Activated CD8-positive, alpha-beta T cell treated with anti-CD3 and anti-CD28 coated beads for 36 hours (primary cell): ENCODE measurements around the gene DNM3. TPM values are rescaled to one million over a fixed set of nuclear protein-coding genes. Genes with fewer than 3 reads are reported as not detected.

ENCODE experiments used
- ATAC-seq: fragments of 200-7000 bp; cut with Tn5 transposase; one replicate; pipeline ENCODE4 v1.10.0; 2021; ENCODE audit warnings: mild to moderate bottlenecking, moderate library complexity
- CTCF ChIA-PET: fragments of 350-600 bp; sonication (Branson Sonifier 250); formaldehyde crosslinking; loops from one replicate; lab custom pipeline; 2021; ENCODE audit warnings: antibody characterized with exemption; lab: Charles Lee
- POLR2A ChIA-PET: fragments of 350-600 bp; sonication (Branson Sonifier 250); formaldehyde crosslinking; loops from one replicate; lab custom pipeline; 2021; ENCODE audit warnings: antibody characterized with exemption; lab: Charles Lee
- DNase-seq: peaks from one replicate; pipeline ENCODE4 v3.0.0-alpha.2; 2020
- H3K27ac Mint-ChIP-seq: one replicate; pipeline ENCODE4 v1.8.0; 2021; ENCODE audit warnings: mild to moderate bottlenecking, mixed read lengths
- H3K27me3 Mint-ChIP-seq: one replicate; pipeline ENCODE4 v1.8.0; 2021; ENCODE audit warnings: mixed read lengths
- H3K36me3 Mint-ChIP-seq: one replicate; pipeline ENCODE4 v1.8.0; 2021; ENCODE audit warnings: low read depth, mixed read lengths
- H3K4me1 Mint-ChIP-seq: one replicate; pipeline ENCODE4 v1.8.0; 2021; ENCODE audit warnings: low read depth, mixed read lengths
- H3K4me3 Mint-ChIP-seq: one replicate; pipeline ENCODE4 v1.8.0; 2021; ENCODE audit warnings: mild to moderate bottlenecking, moderate library complexity, mixed read lengths
- H3K9me3 Mint-ChIP-seq: one replicate; pipeline ENCODE4 v1.8.0; 2021; ENCODE audit warnings: mixed read lengths
- CTCF ChIP-seq: fragments of 200-600 bp; IDR thresholded peaks from one replicate; pipeline ENCODE4 v1.8.0; 2022; ENCODE audit warnings: antibody characterized with exemption, mild to moderate bottlenecking
- intact Hi-C: fragments of 100-400 bp; cut with micrococcal nuclease; formaldehyde crosslinking; loops from one replicate; pipeline ENCODE4 v1.10.0; 2022
- total RNA-seq, 2 experiments: library from RNA; stranded (reverse); gene quantifications; one replicate each; pipeline ENCODE4 v1.2.3, GENCODE V29; 2021

The DNM3 gene
- total RNA-seq, 2 experiments from 2014 or later, result 0.58 to 1.1 TPM

- TF ChIP-seq CTCF, result peak; percentile 73
- Mint-ChIP-seq H3K27me3 (peaks cover under 1% of the 10 kb centered on the region), H3K36me3 (no peaks in the 10 kb centered on the region), H3K9me3 (no peaks in the 10 kb centered on the region), H3K27ac (no peak overlapping the region), H3K4me3 (no peak overlapping the region), H3K4me1 (no peaks in the 10 kb centered on the region)
- peak; percentile 42 for DNase-seq
- no peak for ATAC-seq
- intact Hi-C loops, result loop anchor here (5.0 to 10.0 kb wide), 2 partner anchors 392 to 439 kb away; partner anchors contain the start of gene PIGC
- ChIA-PET CTCF (interaction anchor here (0.6 to 5.3 kb wide), 42 partner anchors 9 to 535 kb away, joined by 3 to 41 read pairs (median 4); partner anchors contain the start of genes C1orf105 and PIGC), POLR2A (no interaction called here)
Measured at GRCh38 chr1:172002725-172003345, 161.5 kb downstream of the DNM3 start.

GRCh38 chr1:172003766-172004530 is 162.7 kb downstream of the DNM3 start:
- POLR2A ChIA-PET, result no interaction called here
- CTCF ChIA-PET, result interaction anchor here (1.1 to 5.3 kb wide), 8 partner anchors 19 to 442 kb away, joined by 3 to 41 read pairs (median 16); partner anchors contain the start of gene PIGC

GRCh38 chr1:172004671-172005070 is 163.4 kb downstream of the DNM3 start:
- CTCF ChIA-PET, result interaction anchor here (5.3 kb wide), 1 partner anchor 20 kb away, joined by 34 read pairs; no protein-coding TSS in a partner anchor
- Mint-ChIP-seq H3K36me3 (no peaks in the 10 kb centered on the region), H3K27me3 (no peaks in the 10 kb centered on the region), H3K4me3 (no peak overlapping the region), H3K27ac (no peak overlapping the region), H3K4me1 (no peaks in the 10 kb centered on the region), H3K9me3 (no peaks in the 10 kb centered on the region)
- DNase-seq (no peak), ATAC-seq (no peak)
- POLR2A ChIA-PET, result no interaction called here
- no peak for TF ChIP-seq CTCF
- intact Hi-C loops, result loop anchor here (5.0 to 10.0 kb wide), 2 partner anchors 390 to 438 kb away; partner anchors contain the start of gene PIGC

More at GRCh38 chr1:172003766-172004530, 162.7 kb downstream of the DNM3 start:
- no peak for TF ChIP-seq CTCF
- Mint-ChIP-seq H3K27ac (no peak overlapping the region), H3K36me3 (no peaks in the 10 kb centered on the region), H3K9me3 (no peaks in the 10 kb centered on the region), H3K27me3 (no peaks in the 10 kb centered on the region), H3K4me1 (no peaks in the 10 kb centered on the region), H3K4me3 (no peak overlapping the region)
- intact Hi-C loops, result loop anchor here (5.0 to 10.0 kb wide), 2 partner anchors 391 to 438 kb away; partner anchors contain the start of gene PIGC
- no peak for DNase-seq
- no peak for ATAC-seq

GRCh38 chr1:172005856-172006255 is 164.6 kb downstream of the DNM3 start:
- DNase-seq (no peak), ATAC-seq (no peak)
- H3K9me3 Mint-ChIP-seq, result peaks cover 2% of the 10 kb centered on the region
- ChIA-PET POLR2A (no interaction called here), CTCF (interaction anchor here (0.8 to 5.3 kb wide), 4 partner anchors 21 to 389 kb away, joined by 3 to 34 read pairs (median 4); no protein-coding TSS in a partner anchor)
- no peaks in the 10 kb centered on the region for H3K36me3 Mint-ChIP-seq
- no peaks in the 10 kb centered on the region for H3K4me1 Mint-ChIP-seq
- no peak overlapping the region for H3K4me3 Mint-ChIP-seq
- no peak for TF ChIP-seq CTCF
- intact Hi-C loops, result loop anchor here (10.0 kb wide), 1 partner anchor 389 kb away; no protein-coding TSS in a partner anchor
- peak overlapping the region; percentile 37 for H3K27ac Mint-ChIP-seq
- no peaks in the 10 kb centered on the region for H3K27me3 Mint-ChIP-seq
